GM19463 (cell line): ENCODE results near the gene KCNJ12.
"Not testable (repeated sequence)": the region's sequence is repeated elsewhere in the genome, so short reads cannot be mapped to it uniquely, and the experiment has no call there.

ENCODE experiments used
- ATAC-seq: cut with Tn5 transposase; IDR thresholded peaks from one replicate; pipeline ENCODE4 v1.9.1; 2021; ENCODE audit warnings: mild to moderate bottlenecking, moderate library complexity; ENCODE audit not compliant: unreplicated experiment

Gene KCNJ12

GRCh38 chr17:21376081-21376758 lies at the start of gene KCNJ12:
Gene KCNJ12, plus strand, starts transcription at chr17:21376357. Its CDS starts 38,986 bp downstream, at chr17:21415343.
- ATAC-seq: no peak

DNA sequence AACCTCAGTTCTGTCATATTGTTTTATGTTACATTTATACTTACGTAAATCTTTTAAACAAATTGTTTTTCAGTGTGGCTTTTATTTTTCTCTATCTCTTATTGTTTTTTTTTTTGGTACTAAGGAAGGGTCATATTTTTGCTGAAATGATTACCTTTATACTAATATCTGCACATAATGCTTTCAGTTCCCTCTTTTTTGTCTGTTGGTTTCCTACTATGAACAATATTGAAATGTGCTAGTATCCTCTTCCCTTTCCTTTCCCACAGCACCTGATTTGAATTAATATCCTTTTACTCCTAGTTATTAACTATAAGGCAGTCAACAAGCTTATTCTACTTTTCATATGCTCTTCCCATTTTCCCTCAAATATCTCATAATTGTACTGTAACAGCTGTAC lies 48.2 kb upstream of the KCNJ12 start:
- ATAC-seq: peak; percentile 49

- ATAC-seq: not testable (repeated sequence)
Measured at GRCh38 chr17:21328778-21329177, 47.4 kb upstream of the KCNJ12 start.

GRCh38 chr17:21330436-21331160 lies 45.6 kb upstream of the KCNJ12 start:
- ATAC-seq: no peak

- not testable (repeated sequence) for ATAC-seq
Measured at GRCh38 chr17:21336541-21337294, 39.4 kb upstream of the KCNJ12 start.

DNA sequence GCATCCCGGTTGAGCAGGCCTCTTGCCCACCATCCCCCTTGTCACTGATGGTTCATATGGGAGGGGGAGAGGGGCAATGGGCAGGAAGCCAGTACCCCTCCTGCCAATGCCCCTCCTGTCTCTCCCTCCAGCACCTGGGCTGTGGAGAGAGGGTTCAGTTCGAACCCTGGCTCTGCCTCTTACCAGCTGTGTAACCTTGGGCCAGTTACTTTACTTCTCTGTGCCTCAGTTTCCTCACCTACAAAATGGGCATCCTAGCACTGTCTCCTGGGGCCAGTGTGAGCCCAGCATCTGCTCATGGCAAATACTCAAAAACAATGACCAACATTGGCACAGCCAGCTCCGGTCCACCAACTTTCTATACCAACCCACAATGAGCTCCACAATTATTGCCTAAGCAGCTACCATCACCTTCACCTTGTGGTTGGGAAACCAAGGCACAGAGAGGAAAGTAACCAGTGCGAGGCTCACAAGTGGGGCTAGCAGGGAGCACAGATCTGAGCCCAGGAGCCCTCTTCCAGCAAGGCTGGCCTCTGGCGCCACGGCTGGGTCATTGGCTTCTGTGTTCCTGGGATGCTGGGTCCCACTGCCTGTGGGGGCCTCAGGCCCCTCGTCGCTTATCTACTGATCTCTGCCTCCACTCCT lies 38.1 kb upstream of the KCNJ12 start:
- not testable (repeated sequence) for ATAC-seq

DNA sequence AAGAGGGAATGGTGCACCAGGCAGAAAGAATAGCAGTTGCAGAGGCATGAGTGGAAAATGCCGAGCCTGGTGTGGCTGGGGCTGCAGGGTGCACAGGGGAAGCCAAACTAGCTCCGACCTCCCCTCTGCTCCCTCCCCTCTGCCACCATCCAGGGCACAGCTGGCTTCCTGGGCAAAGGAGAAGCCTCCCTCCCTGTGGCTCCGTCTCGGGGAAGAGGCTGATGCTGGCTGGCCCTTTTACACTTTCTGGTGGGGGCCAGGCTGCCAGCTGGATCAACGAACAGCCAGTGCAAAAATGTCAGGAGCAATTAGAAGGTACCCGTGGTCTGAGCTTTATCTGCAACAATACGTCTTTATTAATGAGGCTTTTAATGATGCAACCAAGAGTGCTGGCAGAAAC lies 37.1 kb upstream of the KCNJ12 start:
- ATAC-seq: no peak

- not testable (repeated sequence) for ATAC-seq
Measured at GRCh38 chr17:21339571-21339970, 36.6 kb upstream of the KCNJ12 start.

- ATAC-seq: not testable (repeated sequence)
Measured at GRCh38 chr17:21340407-21340806, 35.8 kb upstream of the KCNJ12 start.

DNA sequence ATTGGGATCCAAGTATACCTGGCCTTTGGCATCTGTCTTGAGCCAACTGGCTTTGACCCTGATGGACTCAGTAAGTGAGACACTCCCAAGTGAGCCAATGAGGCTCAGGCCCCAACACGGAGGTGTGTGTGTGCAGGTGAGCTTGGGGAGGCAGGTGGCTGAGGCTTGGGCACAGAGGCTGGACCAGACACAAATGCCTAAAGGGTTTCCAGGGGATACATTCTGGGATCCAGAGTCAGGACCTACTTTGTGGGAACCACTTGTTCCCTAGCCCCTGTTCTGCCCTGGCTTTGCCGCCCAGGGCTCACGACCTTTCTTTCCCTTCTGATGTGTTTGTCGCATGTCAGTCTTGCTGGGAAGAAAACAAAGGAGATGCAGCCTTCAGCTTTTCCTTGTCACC lies 34.9 kb upstream of the KCNJ12 start:
- ATAC-seq: not testable (repeated sequence)

- not testable (repeated sequence) for ATAC-seq
Measured at GRCh38 chr17:21341925-21342540, 34.1 kb upstream of the KCNJ12 start.

DNA sequence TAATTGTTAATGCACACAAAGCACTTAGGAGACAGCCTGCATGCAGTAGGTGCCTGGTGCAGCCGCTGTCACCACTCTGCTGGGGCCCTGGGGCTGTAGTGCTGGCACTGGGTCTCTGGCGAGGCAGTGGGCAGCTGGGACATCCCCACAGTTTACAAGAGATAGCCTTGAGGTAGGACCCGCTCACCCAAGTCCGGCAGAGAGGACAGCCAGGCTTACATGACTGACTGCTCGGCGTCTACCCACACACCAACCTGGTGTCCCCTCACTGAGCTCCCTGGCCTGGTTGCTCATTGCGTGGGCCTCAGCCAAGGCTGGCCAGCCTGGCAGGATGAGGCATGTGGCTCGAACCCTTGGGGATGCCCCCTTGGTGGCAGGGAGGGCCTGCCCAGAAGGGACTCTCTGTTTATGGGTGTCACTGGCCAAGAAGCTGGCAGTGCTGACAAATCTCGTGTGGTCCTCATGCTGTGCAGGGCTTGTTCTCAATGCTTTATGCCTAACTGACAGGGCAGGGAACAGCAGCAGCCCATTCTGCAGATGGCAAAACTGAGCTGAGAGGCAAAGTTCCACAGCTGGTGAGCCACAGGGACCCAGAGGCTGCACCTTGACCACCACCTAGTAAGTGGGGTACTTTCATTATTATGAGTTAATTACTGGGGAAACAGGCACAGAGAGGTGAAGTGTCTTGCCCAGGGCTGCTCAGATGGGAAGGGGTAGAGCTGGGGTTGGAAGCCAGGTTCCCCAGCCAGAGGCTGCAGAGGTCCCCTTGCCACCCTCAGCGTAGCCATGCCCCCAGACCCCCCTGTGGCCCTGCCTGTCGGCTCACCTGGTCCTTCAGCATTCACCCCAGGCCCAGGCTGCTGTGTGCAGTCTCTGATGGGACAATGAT lies 32.9 kb upstream of the KCNJ12 start:
- not testable (repeated sequence) for ATAC-seq

DNA sequence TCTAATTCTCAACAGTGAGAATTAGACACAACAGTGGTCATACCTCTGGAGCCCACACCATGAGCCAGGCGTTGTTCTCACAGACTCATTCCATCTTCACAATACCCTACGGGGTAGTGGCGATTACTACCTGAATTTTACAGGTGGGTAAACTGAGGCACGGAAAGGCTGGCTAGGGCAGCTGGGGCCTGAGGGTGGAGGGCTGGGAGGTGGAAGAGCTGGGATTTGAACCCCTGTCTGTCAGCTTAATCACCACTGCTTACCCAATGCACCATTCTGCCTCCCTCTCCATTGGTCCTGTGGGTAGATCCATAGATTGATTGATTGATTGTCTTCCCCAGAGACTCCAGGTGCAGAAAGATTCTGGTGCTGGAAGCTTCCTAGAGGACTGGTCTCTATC lies 31.4 kb upstream of the KCNJ12 start:
- not testable (repeated sequence) for ATAC-seq

DNA sequence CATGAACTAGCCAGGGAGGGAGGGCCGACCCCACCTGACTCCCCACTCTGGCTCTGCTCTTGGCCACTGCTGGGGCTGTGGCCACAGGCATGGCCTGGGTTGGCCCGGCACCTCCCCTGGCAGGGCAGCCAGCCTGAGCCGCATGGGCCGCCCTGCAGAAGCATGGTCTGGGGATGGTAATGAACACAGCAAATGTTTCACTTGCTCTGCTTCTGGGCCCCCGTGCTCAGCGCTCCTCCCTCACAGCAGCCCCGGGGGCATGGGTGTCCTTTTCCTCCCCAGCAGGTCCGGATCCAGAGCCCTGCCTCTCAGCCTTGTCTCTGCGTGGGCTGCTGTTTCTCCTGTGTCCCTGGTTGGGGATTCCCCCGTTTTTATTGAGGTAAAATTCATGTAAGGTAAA lies 30.9 kb upstream of the KCNJ12 start:
- ATAC-seq: no peak

GRCh38 chr17:21346107-21346506 lies 30.1 kb upstream of the KCNJ12 start:
- not testable (repeated sequence) for ATAC-seq

DNA sequence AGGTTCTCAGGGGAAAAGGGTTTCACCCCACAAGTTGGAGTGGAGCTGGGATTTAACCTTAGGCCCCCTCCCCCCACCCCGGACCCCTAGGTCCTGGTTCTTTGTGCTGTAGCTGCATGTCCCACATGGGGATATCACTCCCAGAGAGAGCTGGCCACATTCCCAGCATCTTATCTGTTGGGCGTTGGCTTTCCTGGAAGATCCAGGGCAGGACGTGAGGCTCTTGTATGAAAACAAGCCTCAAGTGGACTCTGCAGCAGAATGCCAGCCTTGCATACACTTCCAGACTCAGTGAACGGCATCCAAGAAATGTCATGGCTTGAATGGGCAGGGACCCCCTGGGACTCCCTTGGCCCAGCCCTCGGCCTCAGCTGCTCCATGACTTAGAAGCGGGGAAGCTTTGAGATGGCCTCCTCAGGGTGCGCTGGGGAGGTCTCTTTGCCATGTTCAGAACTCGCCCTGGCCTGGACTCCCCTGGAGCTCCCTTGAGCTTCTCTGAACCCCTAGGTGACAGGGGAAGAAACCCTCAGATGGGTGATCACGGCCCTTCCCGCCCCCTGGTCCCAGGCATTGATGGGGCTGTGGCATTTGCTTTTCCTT lies 29.4 kb upstream of the KCNJ12 start:
- not testable (repeated sequence) for ATAC-seq

DNA sequence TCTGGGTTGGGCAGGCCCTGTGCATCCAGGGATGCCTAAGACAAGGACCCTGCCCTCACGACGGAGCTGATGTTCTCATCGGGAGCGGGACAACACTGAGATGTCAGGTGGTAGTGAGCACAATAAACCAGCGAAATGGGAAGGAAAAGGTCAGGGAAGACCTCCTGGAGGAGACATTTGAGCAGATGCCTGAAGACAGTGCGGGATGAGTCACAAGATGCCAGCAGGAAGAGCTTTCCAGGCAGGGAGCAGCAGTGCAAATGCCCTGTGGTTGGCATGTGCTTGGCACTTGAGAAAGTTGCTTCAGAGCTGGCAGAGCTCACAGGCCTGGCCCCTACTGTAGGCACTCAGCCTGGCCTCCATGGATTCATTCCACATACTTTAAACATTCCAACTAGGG lies 28.5 kb upstream of the KCNJ12 start:
- ATAC-seq: not testable (repeated sequence)

DNA sequence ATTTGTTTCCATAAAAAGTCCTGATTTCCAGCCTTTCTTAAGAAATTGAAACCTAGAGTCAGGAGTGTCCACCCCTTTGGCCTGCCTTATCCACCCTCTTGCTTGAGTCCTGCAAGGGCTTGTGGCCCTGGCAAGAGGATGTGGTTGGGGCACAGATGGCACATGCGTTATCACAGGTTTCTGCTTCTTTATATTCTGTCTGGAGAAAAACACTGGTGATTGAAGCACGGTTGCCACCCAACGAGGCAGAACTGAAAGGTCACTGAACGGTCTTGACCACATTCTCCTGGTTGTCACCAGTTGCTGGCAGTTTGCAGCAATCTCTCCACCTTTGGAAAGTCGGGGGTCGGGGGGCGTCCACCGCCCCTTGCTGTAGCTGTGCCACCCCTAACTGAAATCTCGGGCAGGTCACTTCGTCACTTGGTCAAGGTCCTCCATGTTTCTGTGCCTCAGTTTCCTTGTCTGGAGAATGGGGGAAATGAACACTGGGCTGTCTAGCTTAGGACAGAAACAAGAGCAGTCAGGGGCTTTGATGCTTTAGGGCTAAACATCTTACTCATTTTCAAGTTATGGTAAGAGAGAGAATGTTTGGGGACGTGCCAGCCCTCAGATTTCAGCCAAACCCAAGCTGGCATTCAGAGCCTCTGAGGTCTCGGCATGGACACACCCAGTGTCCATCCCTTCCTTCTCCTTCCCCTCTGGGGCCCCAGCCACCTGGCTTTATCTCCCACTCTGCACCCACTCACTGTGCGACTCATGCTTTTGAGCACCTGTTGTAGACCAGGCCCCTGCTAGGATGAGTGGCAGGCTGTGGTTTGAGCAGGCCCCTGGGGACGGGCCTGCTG lies 27.9 kb upstream of the KCNJ12 start:
- ATAC-seq: peak; percentile 72
